OCI-LY7 (cell line): ENCODE results near the gene MTHFD1L. TPM values are rescaled to one million over a fixed set of nuclear protein-coding genes. Genes with fewer than 3 reads are reported as not detected.

Experiments used
- BruUV-seq: library from RNA; stranded (reverse); fragments of 400-500 nt; replicated peaks from 2 replicates; lab custom pipeline; 2021; lab: Mats Ljungman, UMichigan
- CTCF ChIA-PET: fragments of 300-600 bp; sonication (Branson Sonifier 250); formaldehyde crosslinking; loops from one replicate; lab custom pipeline; 2022; ENCODE audit warnings: antibody characterized with exemption; ENCODE audit not compliant: unreplicated experiment; lab: Charles Lee
- POLR2A ChIA-PET: fragments of 300-600 bp; sonication (Branson Sonifier 250); formaldehyde crosslinking; loops from one replicate; lab custom pipeline; 2022; ENCODE audit warnings: antibody characterized with exemption; lab: Charles Lee
- DNase-seq: peaks from one replicate; pipeline ENCODE4 v3.0.0-alpha.2; 2015; ENCODE audit warnings: low spot score
- H2AFZ ChIP-seq: fragments of 200-600 bp; sonication (generic), shearing (Covaris generic); 2 replicates; pipeline ENCODE4 v1.6.1; 2014; ENCODE audit warnings: mild to moderate bottlenecking, antibody characterized with exemption, low read length, moderate library complexity
- H3K27ac ChIP-seq: fragments of 200-600 bp; sonication (generic); 2 replicates; pipeline ENCODE4 v1.5.1; 2014; ENCODE audit warnings: mixed run types, low read depth, mild to moderate bottlenecking, moderate library complexity, low read length, inconsistent platforms; ENCODE audit not compliant: poor library complexity, severe bottlenecking
- H3K36me3 ChIP-seq: fragments of 200-600 bp; sonication (generic); 2 replicates; pipeline ENCODE4 v1.6.1; 2014; ENCODE audit warnings: mild to moderate bottlenecking, antibody characterized with exemption, low read length, moderate library complexity, mixed read lengths; ENCODE audit not compliant: insufficient read depth
- H3K4me1 ChIP-seq: fragments of 200-600 bp; sonication (generic); 2 replicates; pipeline ENCODE4 v1.5.1; 2014; ENCODE audit warnings: mild to moderate bottlenecking, low read length; ENCODE audit not compliant: insufficient read depth, poor library complexity, severe bottlenecking
- H3K4me2 ChIP-seq: fragments of 200-600 bp; sonication (generic); 2 replicates; pipeline ENCODE4 v1.6.1; 2014; ENCODE audit warnings: mild to moderate bottlenecking, low read length
- H3K4me3 ChIP-seq: fragments of 200-600 bp; sonication (generic); 2 replicates; pipeline ENCODE4 v1.5.1; 2014; ENCODE audit warnings: mild to moderate bottlenecking, low read depth, low read length; ENCODE audit not compliant: poor library complexity, severe bottlenecking
- H3K79me2 ChIP-seq: fragments of 200-600 bp; sonication (generic); 2 replicates; pipeline ENCODE4 v1.6.1; 2016; ENCODE audit warnings: low read depth, mild to moderate bottlenecking, low read length, moderate library complexity, mixed read lengths; ENCODE audit not compliant: insufficient read depth
- H3K9me2 ChIP-seq: fragments of 200-600 bp; sonication (generic); 2 replicates; pipeline ENCODE4 v1.6.1; 2016; ENCODE audit warnings: mild to moderate bottlenecking, low read length, mixed read lengths; ENCODE audit not compliant: insufficient read depth
- H3K9me3 ChIP-seq: fragments of 200-600 bp; sonication (generic); 2 replicates; pipeline ENCODE4 v1.6.1; 2014; ENCODE audit warnings: mild to moderate bottlenecking, mixed run types, low read length, mixed read lengths
- H4K20me1 ChIP-seq: fragments of 200-600 bp; sonication (generic); 2 replicates; pipeline ENCODE4 v1.6.1; 2014; ENCODE audit warnings: mild to moderate bottlenecking, antibody characterized with exemption, low read length, moderate library complexity, mixed read lengths; ENCODE audit not compliant: insufficient read depth
- EZH2phosphoT487 ChIP-seq: fragments of 200-600 bp; sonication (generic); IDR thresholded peaks from 2 replicates; pipeline ENCODE4 v1.6.1; 2018; ENCODE audit warnings: low read depth, borderline replicate concordance, mild to moderate bottlenecking, mixed run types, antibody characterized with exemption, low read length, moderate library complexity, mixed read lengths
- intact Hi-C: fragments of 100-400 bp; cut with micrococcal nuclease; formaldehyde crosslinking; loops from one replicate; pipeline ENCODE4 v1.10.0; 2022; ENCODE audit not compliant: unreplicated experiment
- total RNA-seq, 2 experiments: library from RNA; depleted of rRNA in 1 of 2; stranded (reverse); fragments of >200 nt in 1 of 2; shearing (Covaris generic) in 1 of 2; gene quantifications; 2 replicates each; pipeline ENCODE4 v1.2.3, GENCODE V29; 2014 to 2022
- TF ChIP-seq, protein P1 (sequence below): fragments of 200-600 bp; sonication (generic); conservative IDR thresholded peaks from 2 replicates; pipeline ENCODE4 v1.5.1; 2014; ENCODE audit warnings: mild to moderate bottlenecking, antibody characterized with exemption, low read length, moderate library complexity, mixed read lengths

The MTHFD1L gene
- total RNA-seq, 2 experiments from 2014 or later: 68.4 to 144 TPM

DNA sequence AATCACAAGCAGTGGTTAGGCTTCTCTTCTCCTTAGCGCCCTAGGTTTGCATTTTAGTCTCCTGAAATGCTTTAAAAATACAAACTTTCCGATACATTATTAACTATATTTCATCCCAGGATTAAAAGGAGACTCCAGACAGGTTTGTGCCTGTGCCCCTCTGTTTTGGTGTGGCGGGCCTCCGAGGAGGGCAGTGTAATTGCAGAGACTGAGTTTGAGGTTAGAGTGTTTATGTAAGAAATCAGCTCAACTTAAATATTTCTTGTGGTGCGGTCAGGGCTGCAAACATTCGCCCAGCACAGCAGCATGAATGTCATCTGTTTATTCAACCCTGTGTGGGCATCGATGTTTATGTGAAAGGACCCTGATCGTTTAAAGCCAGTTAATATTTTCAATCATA is 243.9 kb downstream of the MTHFD1L start:
- Histone ChIP-seq H3K4me2 (no peak overlapping the region), H3K79me2 (no peaks in the 10 kb centered on the region), H2AFZ (no peak overlapping the region), H3K4me1 (no peaks in the 10 kb centered on the region), H3K9me3 (no peaks in the 10 kb centered on the region), H4K20me1 (no peaks in the 10 kb centered on the region), H3K27ac (no peak overlapping the region), H3K36me3 (no peaks in the 10 kb centered on the region), H3K4me3 (no peak overlapping the region), H3K9me2 (no peaks in the 10 kb centered on the region)
- no peak for DNase-seq
- intact Hi-C loops: no loop called here
- TF ChIP-seq EZH2phosphoT487: no peak
- TF ChIP-seq, protein P1, sequence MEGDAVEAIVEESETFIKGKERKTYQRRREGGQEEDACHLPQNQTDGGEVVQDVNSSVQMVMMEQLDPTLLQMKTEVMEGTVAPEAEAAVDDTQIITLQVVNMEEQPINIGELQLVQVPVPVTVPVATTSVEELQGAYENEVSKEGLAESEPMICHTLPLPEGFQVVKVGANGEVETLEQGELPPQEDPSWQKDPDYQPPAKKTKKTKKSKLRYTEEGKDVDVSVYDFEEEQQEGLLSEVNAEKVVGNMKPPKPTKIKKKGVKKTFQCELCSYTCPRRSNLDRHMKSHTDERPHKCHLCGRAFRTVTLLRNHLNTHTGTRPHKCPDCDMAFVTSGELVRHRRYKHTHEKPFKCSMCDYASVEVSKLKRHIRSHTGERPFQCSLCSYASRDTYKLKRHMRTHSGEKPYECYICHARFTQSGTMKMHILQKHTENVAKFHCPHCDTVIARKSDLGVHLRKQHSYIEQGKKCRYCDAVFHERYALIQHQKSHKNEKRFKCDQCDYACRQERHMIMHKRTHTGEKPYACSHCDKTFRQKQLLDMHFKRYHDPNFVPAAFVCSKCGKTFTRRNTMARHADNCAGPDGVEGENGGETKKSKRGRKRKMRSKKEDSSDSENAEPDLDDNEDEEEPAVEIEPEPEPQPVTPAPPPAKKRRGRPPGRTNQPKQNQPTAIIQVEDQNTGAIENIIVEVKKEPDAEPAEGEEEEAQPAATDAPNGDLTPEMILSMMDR: no peak
- no TSS peak for BruUV-seq
- ChIA-PET POLR2A (no interaction called here), CTCF (no interaction called here)

- no peak overlapping the region for H3K4me2 ChIP-seq
- H3K9me3 ChIP-seq: no peaks in the 10 kb centered on the region
- no peak for DNase-seq
- no peak overlapping the region for H2AFZ ChIP-seq
- TF ChIP-seq, protein P1: no peak
- TF ChIP-seq EZH2phosphoT487: no peak
- H4K20me1 ChIP-seq: no peaks in the 10 kb centered on the region
- POLR2A ChIA-PET: interaction anchor here (0.5 kb wide), 1 partner anchor 43 kb away, joined by 3 read pairs; no protein-coding TSS in a partner anchor
- no peaks in the 10 kb centered on the region for H3K79me2 ChIP-seq
- BruUV-seq: no TSS peak
- no peaks in the 10 kb centered on the region for H3K36me3 ChIP-seq
- no peak overlapping the region for H3K4me3 ChIP-seq
- no peaks in the 10 kb centered on the region for H3K4me1 ChIP-seq
- no peak overlapping the region for H3K27ac ChIP-seq
- intact Hi-C loops: no loop called here
- CTCF ChIA-PET: no interaction called here
- H3K9me2 ChIP-seq: no peaks in the 10 kb centered on the region
Observed at GRCh38 chr6:151109869-151110575, 244.5 kb downstream of the MTHFD1L start.

DNA sequence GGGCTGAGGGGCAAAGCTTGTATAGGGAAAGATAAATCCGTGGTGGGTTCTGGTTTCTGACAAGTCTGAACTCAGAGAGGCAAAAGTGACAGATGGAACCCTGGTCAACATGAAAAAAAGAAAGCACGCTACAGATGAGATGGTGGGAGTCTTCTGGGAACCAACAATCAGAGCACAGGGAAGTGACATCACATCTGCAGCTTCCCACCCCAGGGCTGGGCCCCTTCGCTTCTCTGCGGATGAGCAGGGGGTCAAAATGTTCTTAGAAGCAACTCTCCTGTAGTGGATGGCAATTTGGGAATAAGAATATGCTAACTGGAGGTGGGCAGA is 245.0 kb downstream of the MTHFD1L start:
- TF ChIP-seq EZH2phosphoT487: no peak
- TF ChIP-seq, protein P1: no peak
- no peaks in the 10 kb centered on the region for H3K79me2 ChIP-seq
- CTCF ChIA-PET: no interaction called here
- H3K9me3 ChIP-seq: no peaks in the 10 kb centered on the region
- H2AFZ ChIP-seq: no peak overlapping the region
- POLR2A ChIA-PET: no interaction called here
- H4K20me1 ChIP-seq: no peaks in the 10 kb centered on the region
- BruUV-seq: no TSS peak
- no peaks in the 10 kb centered on the region for H3K9me2 ChIP-seq
- intact Hi-C loops: no loop called here
- no peak for DNase-seq
- H3K27ac ChIP-seq: no peak overlapping the region
- no peaks in the 10 kb centered on the region for H3K4me1 ChIP-seq
- H3K36me3 ChIP-seq: no peaks in the 10 kb centered on the region
- H3K4me2 ChIP-seq: no peak overlapping the region
- H3K4me3 ChIP-seq: no peak overlapping the region
